Right lobe of liver (tissue), 6 donors: ENCODE results near the gene ZNF438. TPM values are rescaled to one million over a fixed set of nuclear protein-coding genes. Genes with fewer than 3 reads are reported as not detected.

Experiments used
- ATAC-seq, 4 donors: fragments of 200-7000 bp; cut with Tn5 transposase; one replicate each; pipeline ENCODE4 v1.9.1; 2020; ENCODE audit warnings: mild to moderate bottlenecking in 4 of 4, moderate library complexity in 4 of 4
- DNase-seq, 3 donors: peaks; one replicate each; pipeline ENCODE4 v3.0.0-alpha.2; 2020
- H3K27ac ChIP-seq, 3 donors: fragments of 200-600 bp; one replicate each; pipeline ENCODE4 v1.8.0; 2022
- H3K27me3 ChIP-seq, 2 donors: fragments of 200-600 bp; one replicate each; pipeline ENCODE4 v1.8.0; 2022
- H3K36me3 ChIP-seq, 4 donors: fragments of 200-600 bp; sonication (generic) in 1 of 4; one replicate each; pipeline versions ENCODE4 v1.5.1 to v1.8.0; 2017 to 2022; ENCODE audit warnings: control low read depth in 1 of 4
- H3K4me1 ChIP-seq, 4 donors: fragments of 200-600 bp; sonication (generic) in 1 of 4; one replicate each; pipeline versions ENCODE4 v1.5.1 to v1.8.0; 2017 to 2022; ENCODE audit warnings: control low read depth in 1 of 4
- H3K4me3 ChIP-seq, 3 donors: fragments of 200-600 bp; one replicate each; pipeline ENCODE4 v1.8.0; 2022
- H3K9me3 ChIP-seq, 4 donors: fragments of 200-600 bp; sonication (generic) in 1 of 4; one replicate each; pipeline versions ENCODE4 v1.5.1 to v1.8.0; 2017 to 2022; ENCODE audit warnings: control low read depth in 1 of 4
- CTCF ChIP-seq, 4 donors: fragments of 200-600 bp in 3 of 4; fragments of 450-650 bp in 1 of 4; IDR thresholded peaks; one replicate each; pipeline versions ENCODE4 v1.5.1 to v1.8.0; 2016 to 2022; ENCODE audit warnings: antibody characterized with exemption in 4 of 4, mild to moderate bottlenecking in 2 of 4
- POLR2A ChIP-seq: fragments of 450-650 bp; IDR thresholded peaks from one replicate; pipeline ENCODE4 v1.6.1; 2017; ENCODE audit warnings: antibody characterized with exemption, mild to moderate bottlenecking
- WGBS: methylation state at CpG from one replicate; pipeline ENCODE4 v1.1.6; 2018; ENCODE audit warnings: low coverage, low lambda C conversion rate; ENCODE audit not compliant: insufficient coverage; ENCODE audit errors: missing lambda C conversion rate; 5-methylcytosine and 5-hydroxymethylcytosine counted together
- intact Hi-C, 2 donors: fragments of 100-400 bp; cut with DNase I; formaldehyde crosslinking; loops; one replicate each; pipeline versions ENCODE4 v1.11.2 to v1.14.1; 2022
- total RNA-seq, 6 experiments: library from RNA; depleted of rRNA in 2 of 6; stranded (reverse); fragments of >200 nt in 2 of 6; fragmentation: NEBNext Ultra II Directional in 3 of 6; extraction: Animal tissue kit (Norgen Biotek cat#: 25700) in 3 of 6; gene quantifications; one replicate each; pipeline versions ENCODE4 v1.1.0 to v1.2.4, GENCODE V29; 2016 to 2023
- donor health status: DM: no; HTN: yes; CAD: no.
- donor health status: DM: no; HTN: no; CAD: no.
- donor health status: DM: no; HTN: no; CAD: no.
- donor health status: DM: no; HTN: yes; CAD: no.
- donor health status: DM: no; HTN: yes; CAD: no.

The ZNF438 gene
- total RNA-seq, 6 experiments from 2014 or later, result 2.5 to 5.2 (median 3.3) TPM

- no peak for ATAC-seq
Observed at GRCh38 chr10:31017534-31018355, 13.9 kb downstream of the ZNF438 start.

GRCh38 chr10:31014161-31014875 lies 17.3 kb downstream of the ZNF438 start:
- DNase-seq (no peak), ATAC-seq (no peak)
- Histone ChIP-seq H3K4me3 (no peak overlapping the region), H3K27ac (no peak overlapping the region), H3K9me3 (no peaks in the 10 kb centered on the region), H3K4me1 (no peaks in the 10 kb centered on the region), H3K27me3 (no peaks in the 10 kb centered on the region), H3K36me3 (no peaks in the 10 kb centered on the region)
- WGBS, result 96% methylated on average over 6 of the region's 7 CpGs
- TF ChIP-seq CTCF (IDR thresholded peaks at IDR 0.05), result no peak
- TF ChIP-seq POLR2A, result no peak
- intact Hi-C loops, result no loop called here

More at GRCh38 chr10:31017534-31018355, 13.9 kb downstream of the ZNF438 start:
- no peaks in the 10 kb centered on the region for H3K9me3 ChIP-seq
- no peak for TF ChIP-seq CTCF (IDR thresholded peaks at IDR 0.05)
- TF ChIP-seq POLR2A, result no peak
- H3K27me3 ChIP-seq, result no peaks in the 10 kb centered on the region
- 87% methylated on average over 4 of the region's 4 CpGs for WGBS
- intact Hi-C loops, result no loop called here
- H3K4me3 ChIP-seq, result no peak overlapping the region
- peaks cover 0 to 7% (median 0%) of the 10 kb centered on the region in 4 donors for H3K4me1 ChIP-seq
- H3K27ac ChIP-seq, result no peak overlapping the region
- H3K36me3 ChIP-seq, result no peaks in the 10 kb centered on the region
- no peak for DNase-seq

GRCh38 chr10:31013331-31013730 lies 18.3 kb downstream of the ZNF438 start:
- H3K27ac ChIP-seq, result no peak overlapping the region
- H3K27me3 ChIP-seq, result no peaks in the 10 kb centered on the region
- 61% methylated on average over 2 of the region's 3 CpGs for WGBS
- no peaks in the 10 kb centered on the region for H3K9me3 ChIP-seq
- no peaks in the 10 kb centered on the region for H3K4me1 ChIP-seq
- no peak for DNase-seq
- ATAC-seq, result no peak
- intact Hi-C loops, result no loop called here
- no peaks in the 10 kb centered on the region for H3K36me3 ChIP-seq
- no peak overlapping the region for H3K4me3 ChIP-seq
- TF ChIP-seq POLR2A (no peak), CTCF (IDR thresholded peaks at IDR 0.05) (no peak)

DNA sequence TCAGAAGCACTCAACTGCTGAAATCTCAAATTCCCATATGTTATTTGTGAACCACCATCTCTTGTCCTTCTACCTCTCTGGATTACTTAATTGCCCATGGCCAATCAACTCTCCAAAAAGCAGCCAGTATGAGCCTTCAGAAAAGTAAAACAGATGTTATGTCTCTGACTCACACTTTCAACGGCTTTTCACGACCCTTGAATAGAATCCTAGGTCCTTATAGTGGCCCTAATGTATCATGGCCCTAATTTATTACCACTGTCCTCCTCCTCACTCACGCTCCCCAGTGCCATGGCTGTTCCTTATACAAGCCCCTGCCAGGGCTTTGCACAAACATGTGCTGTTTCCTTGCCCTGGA lies 20.0 kb downstream of the ZNF438 start:
- H3K9me3 ChIP-seq, result no peaks in the 10 kb centered on the region
- no peak overlapping the region for H3K27ac ChIP-seq
- H3K4me3 ChIP-seq, result no peak overlapping the region
- 83% methylated on average over 2 of the region's 3 CpGs for WGBS
- no peaks in the 10 kb centered on the region for H3K4me1 ChIP-seq
- DNase-seq (no peak), ATAC-seq (peak in 2 of 4 donors; percentile 11 to 26)
- H3K36me3 ChIP-seq, result no peaks in the 10 kb centered on the region
- H3K27me3 ChIP-seq, result no peaks in the 10 kb centered on the region
- TF ChIP-seq POLR2A, result no peak
- no peak for TF ChIP-seq CTCF (IDR thresholded peaks at IDR 0.05)
- intact Hi-C loops, result no loop called here
